GM19372 (cell line): ENCODE measurements around the gene CASD1.

Experiments
- ATAC-seq: cut with Tn5 transposase; IDR thresholded peaks from one replicate; pipeline ENCODE4 v1.9.1; 2021; ENCODE audit warnings: mild to moderate bottlenecking, low read depth, moderate library complexity; ENCODE audit not compliant: unreplicated experiment

CASD1 gene

DNA sequence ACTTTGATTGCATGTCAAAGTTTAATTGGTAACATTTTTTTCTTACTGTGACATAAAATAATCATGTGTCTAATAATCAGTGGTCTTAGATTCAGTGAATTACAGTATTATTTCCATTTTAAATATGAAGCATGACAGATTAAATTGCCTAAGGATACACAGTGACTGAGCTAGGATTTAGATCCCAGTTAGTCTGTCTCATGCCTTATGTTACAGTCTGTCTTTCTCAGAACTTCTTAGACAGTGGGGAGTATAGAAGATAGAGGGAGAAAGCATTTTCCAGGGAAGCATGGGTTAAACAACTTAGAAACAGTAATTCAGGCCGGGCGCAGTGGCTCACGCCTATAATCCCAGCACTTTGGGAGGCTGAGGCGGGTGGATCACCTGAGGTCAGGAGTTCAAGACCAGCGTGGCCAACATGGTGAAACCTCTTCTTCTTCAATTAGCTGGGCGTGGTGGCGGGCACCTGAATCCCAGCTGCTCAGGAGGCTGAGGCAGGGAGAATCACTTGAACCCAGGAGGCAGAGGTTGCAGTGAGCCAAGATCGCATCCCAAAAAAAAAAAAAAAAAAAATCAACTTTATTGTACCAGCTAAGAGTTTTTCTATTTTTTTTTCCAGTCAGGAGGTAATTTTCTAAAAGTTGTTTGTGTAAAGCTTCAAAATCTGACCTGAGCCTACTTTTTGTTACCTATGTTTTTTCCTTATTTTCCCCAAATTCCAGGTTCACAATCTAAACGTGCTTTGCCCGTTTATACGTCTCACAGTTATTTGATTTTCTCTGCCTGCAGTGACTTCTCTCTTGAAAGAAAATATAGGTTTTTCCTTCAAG, 3.3 kb downstream of the CASD1 start:
- ATAC-seq: no peak

- no peak for ATAC-seq
These were observed 3.9 kb downstream of the CASD1 start for GRCh38 chr7:94513565-94513860.

- ATAC-seq: no peak
These were observed 4.7 kb downstream of the CASD1 start for GRCh38 chr7:94514140-94514889.

DNA sequence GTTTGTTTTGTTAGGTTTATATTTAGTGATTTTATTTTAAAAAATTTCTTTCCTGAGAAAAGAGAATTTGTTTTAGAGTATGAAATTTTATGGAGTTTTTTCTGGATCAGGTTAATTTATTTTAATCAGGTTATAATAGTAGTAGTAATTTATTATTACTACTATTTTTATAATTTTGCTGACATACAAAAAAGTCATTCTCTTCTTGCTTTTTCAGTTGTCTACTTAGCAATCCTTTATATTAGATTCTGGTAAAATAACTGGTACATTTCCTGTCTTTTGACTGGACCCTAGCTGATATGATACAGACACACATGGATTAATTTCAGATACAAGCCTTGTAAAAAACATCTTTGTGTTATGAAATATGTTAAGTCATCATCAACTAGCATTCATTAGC, 5.3 kb downstream of the CASD1 start:
- no peak for ATAC-seq

DNA sequence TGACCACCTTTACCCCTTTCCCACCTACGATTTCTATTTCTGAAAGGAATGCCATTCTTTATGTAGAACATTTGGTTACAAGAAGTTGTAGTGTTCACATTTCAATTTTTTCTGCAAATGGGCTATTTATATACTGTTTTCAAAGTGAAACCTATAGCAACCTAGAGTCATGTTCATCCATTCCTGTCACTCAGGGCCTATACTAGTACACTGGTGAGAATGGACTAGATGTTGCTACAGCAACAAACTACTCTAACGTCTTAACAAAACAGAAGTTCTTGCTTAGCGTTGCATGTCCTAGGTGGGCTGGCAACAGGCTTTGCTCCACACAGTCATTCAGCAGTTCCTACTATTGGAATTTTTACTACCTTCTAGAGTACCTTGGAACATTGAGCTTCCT, 16.3 kb downstream of the CASD1 start:
- ATAC-seq: no peak

DNA sequence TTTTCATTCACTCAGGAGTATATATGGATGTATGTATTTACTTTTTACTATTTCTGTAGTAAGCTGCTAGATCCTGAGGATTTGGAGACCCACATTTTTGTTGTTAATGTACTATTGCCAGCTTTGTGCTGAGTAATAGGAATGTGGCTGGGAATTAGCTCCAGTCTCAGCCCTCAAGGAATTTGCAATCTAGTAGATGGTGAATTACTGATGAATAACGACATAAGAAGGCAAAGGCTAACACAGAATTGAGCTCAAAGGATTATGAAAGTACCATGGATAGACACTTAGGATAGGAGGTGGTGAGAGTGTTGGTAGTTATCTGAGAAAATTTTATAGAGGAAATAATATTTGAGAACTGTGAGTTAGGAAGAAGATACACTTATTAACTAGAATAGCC, 19.9 kb downstream of the CASD1 start:
- no peak for ATAC-seq

- no peak for ATAC-seq
These were observed 20.5 kb downstream of the CASD1 start for GRCh38 chr7:94530109-94530508.

GRCh38 chr7:94532676-94533075, 23.1 kb downstream of the CASD1 start:
- no peak for ATAC-seq

GRCh38 chr7:94540428-94540827, 30.8 kb downstream of the CASD1 start:
- no peak for ATAC-seq

DNA sequence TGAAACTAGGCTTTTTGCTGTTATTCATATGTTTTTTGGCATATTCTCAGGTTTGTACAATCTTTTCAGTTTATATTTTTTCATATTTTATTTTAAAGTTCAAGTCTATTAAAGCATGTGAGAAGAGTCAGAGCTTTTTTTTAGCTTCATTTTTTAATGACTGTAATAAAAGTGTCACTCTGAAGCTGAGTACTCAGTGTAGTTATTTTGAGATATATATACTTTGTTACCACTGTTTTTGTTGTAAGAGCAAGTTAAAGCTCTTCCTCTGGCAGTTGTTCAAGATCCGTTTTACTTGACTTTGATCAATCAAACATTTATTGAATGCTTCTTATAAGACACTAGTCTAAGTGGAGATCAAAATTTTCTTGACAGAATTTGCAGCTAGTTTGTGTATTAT, 37.5 kb downstream of the CASD1 start:
- ATAC-seq: no peak

- ATAC-seq: peak; percentile 72
These were observed 46.4 kb downstream of the CASD1 start for GRCh38 chr7:94556028-94556427.

GRCh38 chr7:94557215-94557614, 47.6 kb downstream of the CASD1 start:
- no peak for ATAC-seq

GRCh38 chr7:94559972-94560371, 50.4 kb downstream of the CASD1 start:
- no peak for ATAC-seq

DNA sequence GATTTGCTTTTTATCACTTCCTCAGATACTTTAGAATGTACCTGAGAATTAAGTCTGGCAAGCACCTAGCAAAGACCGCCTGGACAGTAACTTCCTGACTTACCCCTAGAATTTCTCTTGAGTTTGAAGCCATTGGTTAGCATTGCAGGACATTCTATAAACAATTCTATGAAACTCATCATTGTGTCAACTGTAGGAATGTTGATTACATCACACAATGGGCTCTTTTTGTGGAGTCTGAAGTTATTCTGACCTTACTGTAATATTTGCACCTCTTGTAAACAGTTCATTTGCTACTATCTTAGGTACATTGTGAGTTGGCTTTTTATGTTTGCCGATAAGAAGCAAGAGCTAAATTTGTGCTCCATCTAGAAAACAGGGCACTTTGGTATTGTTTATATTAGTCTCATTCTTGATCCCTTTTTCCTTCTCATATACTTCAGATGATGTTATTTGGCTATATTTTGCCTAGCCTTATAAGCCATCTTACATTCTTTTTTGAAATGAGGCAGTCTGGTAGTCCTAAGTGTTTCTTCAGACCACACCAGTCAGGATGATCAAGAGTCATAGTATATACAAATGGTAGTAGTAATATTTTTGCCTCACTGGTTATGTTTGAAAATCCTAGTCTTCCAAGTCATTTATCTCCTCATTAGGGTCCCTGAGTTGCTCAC, 52.4 kb downstream of the CASD1 start:
- no peak for ATAC-seq

DNA sequence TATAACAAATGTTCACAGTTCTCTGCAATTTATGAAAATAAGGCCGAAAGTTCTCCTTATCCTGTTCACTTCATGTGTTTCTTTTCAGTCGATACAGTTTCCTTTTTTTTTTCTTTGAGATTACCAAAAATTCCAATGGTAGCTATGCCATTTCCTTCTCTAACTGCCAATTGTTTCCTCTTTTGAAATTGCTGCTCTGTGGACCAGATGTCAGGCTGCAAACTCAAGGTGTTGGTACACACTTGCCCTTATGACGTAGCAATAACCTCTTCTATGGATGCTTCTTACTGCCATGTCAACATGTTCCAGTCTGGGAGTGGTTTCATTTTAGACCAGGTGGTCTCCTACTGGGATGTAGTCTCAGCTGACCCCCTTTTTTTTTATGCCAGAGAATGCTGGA, 52.9 kb downstream of the CASD1 start:
- no peak for ATAC-seq

DNA sequence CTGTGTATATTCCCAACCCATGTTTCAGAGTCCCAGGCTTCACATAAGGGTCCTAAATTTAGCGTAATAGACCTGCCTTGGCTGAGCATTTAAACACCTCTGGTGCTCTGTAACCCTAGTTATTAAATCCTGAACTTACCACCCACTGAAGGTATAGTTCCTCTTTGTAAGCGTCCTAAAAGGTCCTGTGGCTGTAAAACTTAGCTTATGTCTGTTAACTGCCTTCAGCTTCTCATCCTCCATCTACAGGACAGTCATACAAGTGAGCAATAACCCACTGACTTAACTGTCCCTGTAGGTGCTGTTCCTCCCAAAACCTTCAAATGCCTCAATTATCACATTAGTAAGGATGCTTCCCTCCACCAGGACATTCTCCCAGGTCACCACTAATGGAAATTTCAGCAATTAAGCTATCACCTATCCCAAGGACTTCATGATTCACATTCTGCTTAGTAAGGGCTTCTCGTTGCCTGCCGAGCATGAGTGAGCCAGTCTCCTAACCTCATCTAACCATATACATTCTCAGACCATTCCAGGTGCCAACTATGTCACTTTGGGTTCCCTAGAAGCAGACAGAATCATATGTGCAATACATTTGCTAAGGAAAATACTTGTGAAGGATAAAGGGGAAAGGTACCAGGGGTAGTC, 55.8 kb downstream of the CASD1 start:
- ATAC-seq: no peak

DNA sequence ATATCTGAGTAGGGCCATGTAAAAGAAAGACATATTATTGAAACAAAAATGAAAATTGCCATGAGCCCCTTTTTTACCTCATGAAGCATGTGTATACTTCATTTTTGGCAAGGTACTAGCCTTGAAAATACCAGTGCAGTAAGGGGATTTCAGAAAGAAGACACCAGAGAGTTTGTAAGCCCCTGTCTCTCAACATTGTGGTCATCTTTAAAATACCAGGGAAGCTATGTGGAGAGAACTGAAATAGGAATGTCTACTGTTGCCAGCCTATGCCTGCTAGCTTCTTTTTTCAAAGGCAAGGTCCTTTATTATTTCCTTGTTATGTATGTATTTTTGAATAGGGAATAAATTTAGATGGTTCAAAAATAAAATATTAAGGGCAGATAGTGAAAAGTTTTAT, 57.8 kb downstream of the CASD1 start:
- ATAC-seq: no peak

- ATAC-seq: no peak
These were observed 62.2 kb downstream of the CASD1 start for GRCh38 chr7:94571816-94572215.

DNA sequence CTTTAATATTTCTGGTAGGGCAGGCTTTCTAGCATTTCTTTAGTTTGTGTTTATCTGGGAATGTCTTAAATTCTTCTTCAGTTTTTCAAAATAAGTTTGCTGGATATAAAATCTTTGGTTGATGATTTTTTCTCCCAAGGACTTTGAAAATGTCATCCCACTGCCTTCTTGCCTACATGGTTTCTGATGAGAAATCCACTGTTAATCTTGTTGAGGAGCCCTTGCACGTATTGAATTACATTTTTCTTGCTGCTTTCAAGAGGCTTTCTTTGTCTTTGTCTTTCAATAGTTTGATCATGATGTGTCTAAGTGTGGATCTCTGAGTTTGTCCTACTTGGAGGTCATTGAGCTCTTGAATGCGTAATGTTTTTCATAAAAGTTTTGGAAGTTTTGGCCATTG, 66.0 kb downstream of the CASD1 start:
- no peak for ATAC-seq

DNA sequence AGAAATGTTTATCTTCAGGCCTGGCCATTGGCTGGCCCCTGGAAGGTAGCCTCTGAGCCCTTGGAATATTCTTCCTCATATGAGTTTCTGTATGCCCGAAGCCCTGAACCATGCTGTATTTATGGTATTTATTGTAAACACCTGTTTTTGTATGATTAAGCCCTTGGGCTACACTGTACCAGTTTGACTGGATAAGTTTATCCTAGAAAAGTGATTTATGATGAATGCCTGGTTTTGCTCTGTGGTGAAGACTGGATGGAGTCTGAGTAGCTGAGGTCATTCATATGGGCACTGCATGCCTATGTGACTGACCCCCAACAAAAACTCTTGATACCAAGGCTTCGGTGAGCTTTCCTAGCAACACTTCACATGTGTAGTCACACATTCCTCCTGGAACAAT, 66.7 kb downstream of the CASD1 start:
- no peak for ATAC-seq

DNA sequence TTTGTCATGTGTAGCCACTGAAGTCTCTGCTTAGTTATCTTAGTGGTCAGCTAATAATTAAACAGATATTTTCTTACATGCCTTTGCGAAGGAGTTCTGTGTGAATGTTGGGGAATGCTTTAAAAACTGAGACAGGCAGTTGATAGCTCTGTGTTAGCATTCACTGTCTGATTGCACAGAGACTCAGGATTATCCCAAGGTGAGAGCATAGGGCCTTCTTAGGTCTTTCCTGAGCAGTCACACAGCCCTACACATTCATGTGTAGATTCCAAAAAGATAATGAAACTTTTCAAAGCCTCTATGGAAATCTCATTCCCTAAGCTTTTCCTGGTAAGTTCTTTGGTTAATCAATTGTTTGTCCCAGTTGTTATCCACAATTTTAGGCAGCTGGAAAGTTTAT, 67.7 kb downstream of the CASD1 start:
- no peak for ATAC-seq
